Stimulated activated CD4-positive, alpha-beta T cell treated with anti-CD3 and anti-CD28 coated beads, Interleukin-1b, Interleukin-23, amount 100 ng/mL, for 48 hours (primary cell): ENCODE results near the gene DOK3.
A peak's percentile ranks its signal among the peaks of the same experiment; 100 is the strongest.

Experiments used
- DNase-seq: peaks from one replicate; pipeline ENCODE4 v3.0.0-alpha.2; 2020

Gene DOK3

GRCh38 chr5:177478711-177479646 is 30.6 kb downstream of the DOK3 start:
- peak; percentile 58 for DNase-seq

GRCh38 chr5:177477701-177478477 is 31.7 kb downstream of the DOK3 start:
- no peak for DNase-seq

- DNase-seq = no peak
These were observed 32.9 kb downstream of the DOK3 start for GRCh38 chr5:177476531-177477233.

- no peak for DNase-seq
These were observed 33.8 kb downstream of the DOK3 start for GRCh38 chr5:177475563-177476427.

GRCh38 chr5:177474846-177475562 is 34.6 kb downstream of the DOK3 start:
- no peak for DNase-seq

- no peak for DNase-seq
These were observed 35.6 kb downstream of the DOK3 start for GRCh38 chr5:177474002-177474476.

- DNase-seq = no peak
These were observed 36.1 kb downstream of the DOK3 start, which contains the start of gene DBN1 for GRCh38 chr5:177473443-177474001. DBN1 (minus strand) TSS chr5:177473634; CDS start chr5:177473521, 113 bp downstream.

- DNase-seq = peak; percentile 56
These were observed 36.9 kb downstream of the DOK3 start for GRCh38 chr5:177472460-177473442.

- DNase-seq = no peak
These were observed 37.8 kb downstream of the DOK3 start for GRCh38 chr5:177471610-177472356.

GRCh38 chr5:177470759-177471536 is 38.7 kb downstream of the DOK3 start:
- no peak for DNase-seq

- DNase-seq = no peak
These were observed 39.7 kb downstream of the DOK3 start for GRCh38 chr5:177469750-177470525.

- DNase-seq = no peak
These were observed 40.7 kb downstream of the DOK3 start for GRCh38 chr5:177468685-177469628.

GRCh38 chr5:177468329-177468684 is 41.3 kb downstream of the DOK3 start:
- DNase-seq = no peak

GRCh38 chr5:177467436-177467835 is 42.2 kb downstream of the DOK3 start:
- no peak for DNase-seq

GRCh38 chr5:177466861-177467260 is 42.8 kb downstream of the DOK3 start:
- DNase-seq = no peak

- DNase-seq = no peak
These were observed 44.6 kb downstream of the DOK3 start for GRCh38 chr5:177465044-177465443.
